Lower lobe of right lung (tissue), 2 donors: Measurements from ENCODE around the gene KRTAP13-1. TPM values are rescaled to one million over a fixed set of nuclear protein-coding genes. Genes with fewer than 3 reads are reported as not detected.

Experiments
- ATAC-seq, 2 donors: fragments of 200-7000 bp; cut with Tn5 transposase; one replicate each; pipeline ENCODE4 v1.9.1; 2020 to 2022; ENCODE audit warnings: mild to moderate bottlenecking in 2 of 2, moderate library complexity in 2 of 2
- DNase-seq: peaks from one replicate; pipeline ENCODE4 v3.0.0-alpha.2; 2020
- H3K27ac ChIP-seq: fragments of 200-600 bp; one replicate; pipeline ENCODE4 v1.8.0; 2022
- H3K27me3 ChIP-seq: fragments of 200-600 bp; one replicate; pipeline ENCODE4 v1.8.0; 2022; ENCODE audit warnings: low read depth
- H3K36me3 ChIP-seq: fragments of 200-600 bp; one replicate; pipeline ENCODE4 v1.8.0; 2022; ENCODE audit warnings: mild to moderate bottlenecking
- H3K4me1 ChIP-seq: fragments of 200-600 bp; one replicate; pipeline ENCODE4 v1.8.0; 2022
- H3K4me3 ChIP-seq: fragments of 200-600 bp; one replicate; pipeline ENCODE4 v1.8.0; 2022; ENCODE audit warnings: mild to moderate bottlenecking
- H3K9me3 ChIP-seq: fragments of 200-600 bp; one replicate; pipeline ENCODE4 v1.8.0; 2022
- CTCF ChIP-seq: fragments of 200-600 bp; IDR thresholded peaks from one replicate; pipeline ENCODE4 v1.8.0; 2022; ENCODE audit warnings: antibody characterized with exemption, mild to moderate bottlenecking
- intact Hi-C: fragments of 100-400 bp; cut with DNase I; formaldehyde crosslinking; loops from one replicate; pipeline ENCODE4 v1.11.0; 2022
- total RNA-seq: library from RNA; stranded (reverse); fragmentation: NEBNext Ultra II Directional; extraction: Animal tissue kit (Norgen Biotek cat#: 25700); gene quantifications from one replicate; pipeline ENCODE4 v1.2.1, GENCODE V29; 2021
- donor health status: DM: no; HTN: yes; CAD: no; lungs with severe emphysema.

KRTAP13-1 gene
- total RNA-seq, 1 donor from 2014 or later, result not detected

- Histone ChIP-seq H3K4me3 (no peak overlapping the region), H3K27me3 (no peaks in the 10 kb centered on the region), H3K4me1 (no peaks in the 10 kb centered on the region), H3K9me3 (no peaks in the 10 kb centered on the region), H3K36me3 (no peaks in the 10 kb centered on the region), H3K27ac (no peak overlapping the region)
- DNase-seq (no peak), ATAC-seq (no peak)
- intact Hi-C loops, result no loop called here
- TF ChIP-seq CTCF, result no peak
Measured at GRCh38 chr21:30415993-30416392, 20.2 kb downstream of the KRTAP13-1 start.

GRCh38 chr21:30425826-30426225 is 30.0 kb downstream of the KRTAP13-1 start, which contains the start of gene KRTAP13-3:
Gene KRTAP13-3 (minus strand): TSS chr21:30425926. CDS start chr21:30425912, 14 bp downstream.
- H3K9me3 ChIP-seq, result no peaks in the 10 kb centered on the region
- no peaks in the 10 kb centered on the region for H3K4me1 ChIP-seq
- ATAC-seq, result no peak
- H3K4me3 ChIP-seq, result no peak within 1 kb of the TSS
- no peak within 1 kb of the TSS for H3K27ac ChIP-seq
- H3K27me3 ChIP-seq, result no peaks in the 10 kb centered on the region
- no peak for TF ChIP-seq CTCF
- intact Hi-C loops, result no loop called here
- DNase-seq, result no peak
- no peaks in the 10 kb centered on the region for H3K36me3 ChIP-seq

DNA sequence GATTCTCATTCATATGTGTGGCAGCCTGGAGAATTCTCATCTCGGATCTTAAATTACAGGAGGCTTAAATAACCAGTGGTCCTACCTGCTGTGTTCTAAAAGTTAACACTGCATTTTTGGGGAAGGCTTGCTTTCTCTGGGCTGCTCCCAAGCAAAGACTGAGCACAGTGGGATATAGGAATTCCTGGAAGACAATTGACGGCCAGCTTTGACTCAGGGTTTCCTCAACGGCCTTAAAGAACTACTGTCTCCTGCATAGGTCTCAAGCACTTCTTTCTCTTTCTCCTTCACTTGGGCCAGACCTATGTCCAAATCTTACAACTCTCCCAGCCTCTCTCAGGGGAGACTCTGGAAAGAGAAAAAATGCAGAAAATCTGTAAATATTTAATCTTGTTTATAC is 30.9 kb downstream of the KRTAP13-1 start:
- Histone ChIP-seq H3K36me3 (no peaks in the 10 kb centered on the region), H3K27me3 (no peaks in the 10 kb centered on the region), H3K9me3 (no peaks in the 10 kb centered on the region), H3K4me3 (no peak overlapping the region), H3K4me1 (no peaks in the 10 kb centered on the region), H3K27ac (no peak overlapping the region)
- intact Hi-C loops, result no loop called here
- no peak for ATAC-seq
- no peak for TF ChIP-seq CTCF
- no peak for DNase-seq

DNA sequence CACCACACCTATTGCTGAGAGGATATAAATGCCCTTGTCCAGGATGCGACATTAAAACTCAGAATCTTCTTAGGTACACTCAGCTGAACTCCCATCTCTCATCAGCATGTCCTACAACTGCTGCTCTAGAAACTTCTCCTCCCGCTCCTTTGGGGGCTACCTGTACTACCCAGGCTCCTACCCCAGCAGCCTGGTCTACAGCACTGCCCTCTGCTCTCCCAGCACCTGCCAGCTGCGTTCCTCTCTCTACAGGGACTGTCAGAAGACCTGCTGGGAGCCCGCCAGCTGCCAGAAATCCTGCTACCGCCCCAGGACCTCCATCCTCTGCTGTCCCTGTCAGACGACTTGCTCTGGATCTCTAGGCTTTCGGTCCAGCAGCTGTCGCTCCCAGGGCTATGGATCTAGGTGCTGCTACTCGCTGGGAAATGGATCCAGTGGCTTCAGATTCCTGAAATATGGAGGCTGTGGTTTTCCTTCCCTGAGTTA is 34.4 kb downstream of the KRTAP13-1 start, which contains the start of gene KRTAP13-4:
Gene KRTAP13-4 (plus strand): TSS at position 51 of the 486 bp plus-strand sequence. CDS start 56 bp downstream, at position 107.
- Histone ChIP-seq H3K36me3 (no peaks in the 10 kb centered on the region), H3K4me1 (no peaks in the 10 kb centered on the region), H3K4me3 (no peak within 1 kb of the TSS), H3K27ac (no peak within 1 kb of the TSS), H3K9me3 (no peaks in the 10 kb centered on the region), H3K27me3 (no peaks in the 10 kb centered on the region)
- intact Hi-C loops, result no loop called here
- ATAC-seq, result no peak
- no peak for TF ChIP-seq CTCF
- no peak for DNase-seq

DNA sequence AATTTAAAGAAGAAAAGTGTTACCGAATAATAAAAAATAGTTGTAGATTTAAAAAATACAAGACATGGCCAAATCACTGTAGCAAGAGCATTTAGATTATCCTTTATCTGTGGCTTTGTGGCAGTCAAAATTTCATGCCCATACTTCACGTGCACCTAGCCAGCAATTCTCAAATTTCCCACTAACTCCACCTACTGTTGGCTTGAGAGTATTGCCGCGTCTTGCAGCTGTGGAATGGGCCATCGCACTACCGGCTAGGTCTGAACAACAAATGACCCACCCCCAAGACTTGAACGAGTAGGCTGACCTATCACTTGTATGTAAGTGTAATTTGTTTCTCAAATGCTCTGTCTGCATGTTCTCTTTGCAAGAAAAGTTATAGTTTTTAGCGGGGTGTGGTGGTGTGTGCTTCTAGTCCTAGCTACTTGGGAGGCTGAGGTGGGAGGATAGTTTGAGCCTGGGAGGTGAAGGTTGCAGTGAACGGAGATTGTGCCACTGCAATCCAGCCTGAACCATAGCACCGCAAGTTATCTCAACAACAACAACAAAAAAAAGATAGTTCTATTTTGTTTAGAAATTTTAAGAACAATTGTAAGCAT is 38.3 kb downstream of the KRTAP13-1 start:
- ATAC-seq (peak; percentile 57 to 61), DNase-seq (no peak)
- Histone ChIP-seq H3K4me1 (no peaks in the 10 kb centered on the region), H3K27me3 (no peaks in the 10 kb centered on the region), H3K27ac (no peak overlapping the region), H3K36me3 (no peaks in the 10 kb centered on the region), H3K9me3 (no peaks in the 10 kb centered on the region), H3K4me3 (no peak overlapping the region)
- TF ChIP-seq CTCF, result peak; percentile 57
- intact Hi-C loops, result no loop called here
